Germinal center (tissue), 1 donor: ENCODE data around the gene RAB26.
"Not testable (repeated sequence)": the region's sequence is repeated elsewhere in the genome, so short reads cannot be mapped to it uniquely, and the experiment has no call there.

ENCODE experiments used
- DNase-seq: peaks from one replicate; pipeline ENCODE4 v3.0.0; 2012; ENCODE audit warnings: mixed read lengths, low spot score

Gene RAB26

GRCh38 chr16:2196162-2196980 is 47.9 kb downstream of the RAB26 start, which contains the start of gene CASKIN1:
TSS of gene CASKIN1 (minus strand) at chr16:2196605. CDS start at chr16:2196432, 173 bp downstream.
- DNase-seq: peak; percentile 44

- DNase-seq: no peak
These were observed 48.6 kb downstream of the RAB26 start for GRCh38 chr16:2196981-2197511.

GRCh38 chr16:2197765-2198164 is 49.3 kb downstream of the RAB26 start:
- DNase-seq: no peak

GRCh38 chr16:2198283-2198682 is 49.9 kb downstream of the RAB26 start:
- no peak for DNase-seq

GRCh38 chr16:2199095-2199494 is 50.7 kb downstream of the RAB26 start:
- DNase-seq: no peak

- DNase-seq: no peak
These were observed 51.3 kb downstream of the RAB26 start for GRCh38 chr16:2199621-2200139.

GRCh38 chr16:2200313-2200712 is 51.9 kb downstream of the RAB26 start:
- DNase-seq: no peak

- not testable (repeated sequence) for DNase-seq
These were observed 54.8 kb downstream of the RAB26 start for GRCh38 chr16:2203119-2203688.
